ENCODE measurements around the gene BLVRA.
"Not testable (repeated sequence)": the region's sequence is repeated elsewhere in the genome, so short reads cannot be mapped to it uniquely, and the experiment has no call there.

Gene BLVRA

DNA sequence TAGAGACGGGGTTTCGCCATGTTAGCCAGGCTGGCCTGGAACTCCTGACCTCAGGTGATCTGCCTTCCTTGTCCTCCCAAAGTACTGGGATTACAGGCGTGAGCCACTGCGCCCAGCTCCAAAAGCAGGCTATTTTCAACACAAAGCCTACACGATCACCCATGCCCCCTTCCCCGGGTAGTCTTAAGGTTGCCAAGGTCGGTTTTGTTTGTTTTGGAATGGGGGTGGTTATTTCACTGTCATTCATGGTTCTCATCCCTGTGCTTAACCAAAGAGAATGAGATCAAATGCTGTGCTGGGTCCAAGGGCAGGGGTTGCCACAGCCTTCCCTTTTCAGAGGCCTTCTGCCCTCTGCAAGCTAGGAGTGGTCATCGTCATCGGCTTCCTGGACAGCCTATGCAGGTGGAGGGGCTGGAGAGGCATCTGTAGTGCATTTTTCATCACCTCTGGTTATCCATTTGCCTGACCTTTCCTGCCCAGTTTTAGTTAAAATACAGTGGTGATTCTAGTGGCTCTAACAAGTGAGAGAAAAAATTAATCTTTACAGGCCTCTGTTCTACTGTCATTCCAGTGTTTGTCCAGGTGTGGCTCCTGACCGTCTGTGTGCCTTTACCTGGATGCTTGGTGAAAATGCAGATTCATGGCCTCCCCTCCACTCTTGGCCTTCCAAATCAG, 11.4 kb downstream of the BLVRA start:
- no peak for DNase-seq (ENCODE audit: low read depth)

DNA sequence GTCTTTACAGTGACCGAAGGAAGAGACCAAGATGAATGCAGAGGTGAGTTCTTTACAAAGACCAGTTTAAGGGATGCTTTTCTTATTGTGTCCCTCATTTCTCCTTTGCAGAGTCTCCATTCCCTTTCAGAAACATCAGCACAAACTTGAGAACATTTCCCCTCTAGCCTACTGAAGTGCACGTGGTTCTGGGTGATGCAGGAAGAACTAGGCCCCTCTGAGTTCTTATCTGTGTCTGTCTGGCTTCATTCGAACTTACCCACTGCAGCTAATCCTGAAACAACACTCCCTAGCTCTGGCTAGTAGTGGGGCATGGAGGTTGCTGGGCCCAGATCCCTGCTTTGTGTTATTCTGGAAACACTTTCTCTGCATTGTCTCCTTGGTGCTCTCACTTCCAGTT, 12.6 kb downstream of the BLVRA start:
- DNase-seq (ENCODE audit: low read depth) = no peak

GRCh38 chr7:43771573-43771972, 13.1 kb downstream of the BLVRA start:
- DNase-seq (ENCODE audit: low read depth) = no peak

DNA sequence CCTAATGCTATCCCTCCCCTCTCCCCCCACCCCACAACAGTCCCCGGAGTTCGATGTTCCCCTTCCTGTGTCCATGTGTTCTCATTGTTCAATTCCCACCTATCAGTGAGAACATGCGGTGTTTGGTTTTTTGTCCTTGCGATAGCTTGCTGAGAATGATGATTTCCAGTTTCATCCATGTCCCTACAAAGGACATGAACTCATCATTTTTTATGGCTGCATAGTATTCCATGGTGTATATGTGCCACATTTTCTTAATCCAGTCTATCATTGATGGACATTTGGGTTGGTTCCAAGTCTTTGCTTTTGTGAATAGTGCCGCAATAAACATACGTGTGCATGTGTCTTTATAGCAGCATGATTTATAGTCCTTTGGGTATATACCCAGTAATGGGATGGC, 14.8 kb downstream of the BLVRA start:
- DNase-seq (ENCODE audit: low read depth) = not testable (repeated sequence)

- not testable (repeated sequence) for DNase-seq (ENCODE audit: low read depth)
Measured at GRCh38 chr7:43775255-43775654, 16.8 kb downstream of the BLVRA start.

DNA sequence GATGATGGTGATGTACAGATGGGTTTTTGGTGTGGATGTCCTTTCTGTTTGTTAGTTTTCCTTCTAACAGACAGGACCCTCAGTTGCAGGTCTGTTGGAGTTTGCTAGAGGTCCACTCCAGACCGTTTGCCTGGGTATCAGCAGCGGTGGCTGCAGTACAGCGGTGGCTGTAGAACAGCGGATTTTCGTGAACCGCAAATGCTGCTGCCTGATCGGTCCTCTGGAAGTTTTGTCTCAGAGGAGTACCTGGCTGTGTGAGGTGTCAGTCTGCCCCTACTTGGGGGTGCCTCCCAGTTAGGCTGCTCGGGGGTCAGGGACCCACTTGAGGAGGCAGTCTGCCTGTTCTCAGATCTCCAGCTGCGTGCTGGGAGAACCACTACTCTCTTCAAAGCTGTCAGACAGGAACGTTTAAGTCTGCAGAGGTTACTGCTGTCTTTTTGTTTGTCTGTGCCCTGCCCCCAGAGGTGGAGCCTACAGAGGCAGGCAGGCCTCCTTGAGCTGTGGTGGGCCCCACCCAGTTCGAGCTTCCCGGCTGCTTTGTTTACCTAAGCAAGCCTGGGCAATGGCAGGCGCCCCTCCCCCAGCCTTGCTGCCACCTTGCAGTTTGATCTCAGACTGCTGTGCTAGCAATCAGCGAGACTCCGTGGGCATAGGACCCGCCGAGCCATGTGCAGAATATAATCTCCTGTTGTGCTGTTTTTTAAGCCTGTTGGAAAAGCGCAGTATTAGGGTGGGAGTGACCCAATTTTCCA, 20.0 kb downstream of the BLVRA start:
- not testable (repeated sequence) for DNase-seq (ENCODE audit: low read depth)

DNA sequence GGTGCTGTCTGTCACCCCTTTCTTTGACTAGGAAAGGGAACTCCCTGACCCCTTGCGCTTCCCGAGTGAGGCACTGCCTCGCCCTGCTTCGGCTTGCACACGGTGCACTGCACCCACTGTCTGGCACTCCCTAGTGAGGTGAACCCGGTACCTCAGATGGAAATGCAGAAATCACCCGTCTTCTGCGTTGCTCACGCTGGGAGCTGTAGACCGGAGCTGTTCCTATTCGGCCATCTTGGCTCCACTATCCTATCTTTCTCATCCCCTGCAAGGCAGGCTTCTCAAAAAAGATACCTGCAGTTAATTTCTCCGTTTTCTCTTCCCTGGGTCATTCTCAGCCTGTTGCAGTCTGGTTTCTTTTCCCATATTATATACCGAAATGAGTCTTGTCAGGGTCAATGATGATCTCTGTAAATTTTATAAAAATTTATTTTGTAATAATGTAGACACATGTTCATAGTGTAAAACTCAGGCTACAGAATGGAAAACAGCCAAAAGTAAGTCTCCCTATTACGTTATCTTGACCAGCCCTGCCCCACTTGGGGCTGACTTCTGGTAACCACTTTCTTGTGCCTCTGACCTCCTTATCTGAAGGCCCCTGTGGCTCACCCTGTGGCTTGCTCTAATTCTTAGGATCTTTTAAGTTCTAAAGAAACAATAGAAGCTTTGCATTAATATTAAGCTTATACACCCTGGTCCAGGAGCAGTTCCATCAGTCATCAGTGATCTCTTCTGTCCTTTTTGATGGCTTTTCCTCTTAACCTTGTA, 20.7 kb downstream of the BLVRA start:
- no peak for DNase-seq (ENCODE audit: low read depth)

DNA sequence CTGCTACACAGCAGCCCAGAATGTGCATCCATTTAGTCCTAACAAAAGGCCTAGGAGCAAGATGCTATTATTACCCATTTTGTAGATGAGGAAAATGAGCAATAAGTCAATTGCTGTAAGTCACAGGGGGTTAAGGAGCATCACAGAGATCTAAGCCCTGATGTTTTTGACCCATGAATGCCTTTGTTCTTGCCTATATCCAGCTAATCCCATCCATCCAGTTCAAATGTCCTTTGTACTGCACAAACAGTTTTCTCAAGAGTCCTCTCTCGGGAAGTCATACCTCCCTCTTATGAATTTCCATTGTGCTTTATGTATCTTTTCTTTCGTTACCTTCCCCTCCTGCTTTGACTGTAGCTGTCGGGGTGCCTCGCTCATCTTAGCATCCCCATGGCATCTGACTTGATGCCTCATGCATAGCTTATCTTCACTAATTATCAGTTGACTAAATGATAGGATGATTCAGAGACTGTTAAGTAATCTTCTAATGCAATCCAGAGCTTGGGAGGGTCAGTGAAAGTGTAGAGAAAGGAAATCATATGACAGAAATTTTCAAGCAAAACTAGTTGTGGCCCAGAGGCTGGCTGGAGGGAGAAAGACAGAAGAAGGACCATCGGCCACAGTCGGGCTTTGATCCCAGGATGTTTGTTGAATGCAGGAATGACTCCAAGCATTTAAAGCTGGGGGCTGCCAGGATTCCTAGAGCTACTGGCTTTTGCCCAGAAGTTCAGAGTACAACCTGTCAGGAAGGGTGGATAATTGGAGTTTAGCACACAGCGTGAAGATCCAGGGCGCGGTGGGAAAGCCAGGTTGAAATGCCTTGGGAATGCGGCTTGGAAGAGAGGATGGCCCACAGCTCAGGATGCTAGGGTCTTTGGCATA, 23.5 kb downstream of the BLVRA start:
- DNase-seq (ENCODE audit: low read depth) = no peak

- DNase-seq (ENCODE audit: low read depth) = no peak
Measured at GRCh38 chr7:43782768-43783555, 24.5 kb downstream of the BLVRA start.

DNA sequence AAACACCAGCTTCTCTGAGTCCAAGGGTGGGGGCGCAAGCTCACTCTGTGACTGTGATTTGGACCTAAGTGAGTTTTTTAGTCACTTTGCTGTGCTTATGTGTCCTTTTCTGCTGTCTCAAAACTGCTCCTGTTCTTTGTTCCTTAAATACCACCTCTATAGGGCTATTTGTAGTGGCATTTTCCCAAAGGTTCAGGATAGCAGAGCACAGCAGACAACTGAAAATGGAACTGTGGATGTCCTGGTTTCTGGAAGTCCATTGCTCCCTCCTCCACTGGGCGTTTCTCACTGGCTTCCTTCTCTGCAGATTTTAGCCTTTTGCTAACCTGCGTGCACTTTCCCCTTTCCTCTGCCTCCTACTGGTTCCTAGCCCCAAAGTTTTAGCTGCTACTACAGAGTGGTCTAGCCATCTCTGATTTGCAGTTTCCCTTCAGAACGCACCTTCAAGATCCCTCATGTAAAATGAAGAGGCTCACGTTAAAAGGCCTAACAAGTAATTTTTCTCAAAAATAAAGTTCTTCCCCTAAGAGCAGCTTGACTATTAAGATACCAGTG, 25.6 kb downstream of the BLVRA start:
- DNase-seq (ENCODE audit: low read depth) = no peak

GRCh38 chr7:43784585-43785087, 26.2 kb downstream of the BLVRA start:
- not testable (repeated sequence) for DNase-seq (ENCODE audit: low read depth)

- no peak for DNase-seq (ENCODE audit: low read depth)
Measured at GRCh38 chr7:43785420-43785819, 26.9 kb downstream of the BLVRA start.

GRCh38 chr7:43787771-43788170, 29.3 kb downstream of the BLVRA start:
- no peak for DNase-seq (ENCODE audit: low read depth)

DNA sequence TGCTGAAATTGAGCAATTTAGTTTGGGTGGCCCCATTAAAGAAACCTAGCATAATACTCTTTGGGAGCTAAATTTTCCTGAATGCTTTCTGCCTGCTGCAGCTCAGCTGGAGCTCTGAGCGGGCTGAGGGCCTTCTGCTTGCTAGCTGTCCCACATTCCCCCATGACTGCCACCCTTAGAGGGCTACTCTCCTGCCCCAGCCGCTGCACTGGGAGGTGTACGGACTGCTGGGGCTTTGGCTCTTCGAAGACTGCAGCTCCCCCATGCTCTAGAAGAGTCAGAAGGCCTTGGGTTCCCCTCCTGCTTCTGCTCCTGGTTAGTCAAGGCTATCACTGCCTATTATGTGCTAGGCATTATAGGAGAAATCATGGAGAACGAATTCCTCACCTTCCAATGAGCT, 31.5 kb downstream of the BLVRA start:
- no peak for DNase-seq (ENCODE audit: low read depth)

GRCh38 chr7:43790834-43791233, 32.4 kb downstream of the BLVRA start:
- no peak for DNase-seq (ENCODE audit: low read depth)

DNA sequence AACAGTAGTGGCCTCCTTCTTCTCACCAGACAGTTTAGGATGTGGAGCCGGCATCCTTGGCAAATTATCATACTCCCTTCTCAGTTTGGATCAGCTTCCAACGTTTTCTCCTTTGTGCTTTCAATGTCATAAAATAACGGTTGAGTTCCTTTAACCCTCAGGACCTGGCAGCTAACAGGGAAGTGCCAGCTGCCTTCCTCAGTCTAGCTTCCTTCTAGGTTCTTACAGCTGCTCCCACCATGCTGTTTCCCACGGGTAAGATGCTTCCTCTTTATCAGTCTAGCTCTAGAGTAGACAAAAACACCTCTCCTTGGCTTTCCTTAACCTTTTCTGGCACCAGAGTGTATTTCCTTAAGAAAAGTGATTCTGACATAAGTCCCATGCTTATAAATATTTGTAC, 33.2 kb downstream of the BLVRA start:
- DNase-seq (ENCODE audit: low read depth) = no peak

- DNase-seq (ENCODE audit: low read depth) = no peak
Measured at GRCh38 chr7:43792471-43793150, 34.1 kb downstream of the BLVRA start.

DNA sequence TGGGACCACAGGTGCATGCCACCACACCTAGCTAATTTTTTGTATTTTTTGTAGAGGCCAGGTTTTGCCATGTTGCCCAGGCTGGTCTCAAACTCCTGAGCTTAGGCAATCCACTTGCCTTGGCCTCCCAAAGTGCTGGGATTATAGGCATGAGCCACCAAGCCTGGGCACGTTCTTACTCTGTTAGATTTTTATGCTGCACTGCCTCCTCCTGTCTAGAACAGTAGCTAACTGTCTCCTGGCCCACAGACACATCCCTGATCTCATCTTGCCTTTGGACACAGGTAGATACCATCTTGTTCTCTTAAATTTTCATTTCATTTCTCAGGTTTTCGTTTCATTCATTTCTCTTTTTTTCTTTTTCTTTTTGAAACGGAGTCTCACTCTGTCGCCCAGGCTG, 41.1 kb downstream of the BLVRA start:
- DNase-seq (ENCODE audit: low read depth) = no peak

GRCh38 chr7:43803865-43804264, 45.4 kb downstream of the BLVRA start:
- no peak for DNase-seq (ENCODE audit: low read depth)

DNA sequence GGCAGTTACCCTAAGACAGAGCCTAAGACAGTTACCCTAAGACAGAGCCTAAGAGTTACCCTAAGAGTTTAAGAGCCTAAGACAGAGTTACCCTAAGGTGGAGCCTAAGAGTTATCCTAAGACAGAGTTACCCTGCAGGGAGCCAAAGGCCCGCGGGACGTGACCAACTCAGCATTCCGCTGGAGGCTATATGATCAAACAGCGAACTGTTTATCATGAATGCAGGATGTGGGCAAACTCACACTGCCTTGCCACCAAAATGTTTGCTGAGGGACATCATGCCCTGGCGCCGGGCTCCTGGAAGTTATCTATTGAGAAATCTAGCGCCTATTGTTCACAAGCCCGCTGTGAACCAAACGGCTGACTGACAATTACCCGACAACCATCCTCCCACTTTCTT, 49.9 kb downstream of the BLVRA start:
- DNase-seq (ENCODE audit: low read depth) = no peak

Measured in CMK (cell line).